ENCODE measurements around the gene MYL7. TPM values are rescaled to one million over a fixed set of nuclear protein-coding genes. Genes with fewer than 3 reads are reported as not detected.

MYL7 gene
- total and polyA plus RNA-seq, 8 donors: 0.82 to 5.5 (median 1.2) TPM; not detected in 2

DNA sequence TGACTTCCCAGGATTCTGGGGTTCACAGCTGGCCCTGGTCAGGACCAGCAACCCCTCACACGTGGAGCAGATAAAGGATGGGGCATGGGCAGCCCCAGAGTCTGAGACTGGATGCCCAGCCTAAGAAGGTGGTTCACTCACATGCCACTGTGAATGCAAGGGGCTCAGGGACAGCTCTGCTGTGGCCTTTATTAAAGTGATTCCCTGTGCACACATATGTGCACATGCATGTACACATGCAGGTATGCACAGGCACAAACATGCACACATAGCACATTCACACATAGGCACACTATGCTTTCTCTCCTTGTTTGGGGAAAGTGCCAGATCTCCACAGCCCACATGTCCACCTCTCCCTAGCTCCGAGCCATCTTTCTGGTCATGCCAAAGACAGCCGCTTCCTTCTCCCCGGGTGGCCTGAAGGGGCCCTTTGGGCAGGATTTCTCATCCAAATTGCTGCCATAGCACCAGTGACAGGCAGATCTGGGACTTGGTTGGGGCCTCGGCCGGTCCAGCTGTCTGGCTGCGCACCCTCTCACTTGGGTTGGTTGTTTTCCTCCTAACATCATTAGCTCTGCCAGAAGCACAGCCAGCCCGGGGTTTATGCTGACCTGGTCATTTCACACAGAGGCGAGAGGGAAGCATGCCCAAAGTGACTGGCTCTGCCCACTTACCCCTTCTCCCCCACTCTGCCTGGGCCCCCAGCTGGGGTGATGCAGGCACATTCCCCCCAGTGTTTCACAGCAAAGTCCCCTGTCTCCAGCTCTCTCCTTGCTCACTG is 46.7 kb upstream of the MYL7 start:
- no peak overlapping the region for H3K27ac ChIP-seq
- DNase-seq (peak in 2 of 4 donors; percentile 7 to 13), ATAC-seq (no peak)
- no peaks in the 10 kb centered on the region for H3K4me1 ChIP-seq
- H3K36me3 ChIP-seq: no peaks in the 10 kb centered on the region
- TF ChIP-seq, protein P1, sequence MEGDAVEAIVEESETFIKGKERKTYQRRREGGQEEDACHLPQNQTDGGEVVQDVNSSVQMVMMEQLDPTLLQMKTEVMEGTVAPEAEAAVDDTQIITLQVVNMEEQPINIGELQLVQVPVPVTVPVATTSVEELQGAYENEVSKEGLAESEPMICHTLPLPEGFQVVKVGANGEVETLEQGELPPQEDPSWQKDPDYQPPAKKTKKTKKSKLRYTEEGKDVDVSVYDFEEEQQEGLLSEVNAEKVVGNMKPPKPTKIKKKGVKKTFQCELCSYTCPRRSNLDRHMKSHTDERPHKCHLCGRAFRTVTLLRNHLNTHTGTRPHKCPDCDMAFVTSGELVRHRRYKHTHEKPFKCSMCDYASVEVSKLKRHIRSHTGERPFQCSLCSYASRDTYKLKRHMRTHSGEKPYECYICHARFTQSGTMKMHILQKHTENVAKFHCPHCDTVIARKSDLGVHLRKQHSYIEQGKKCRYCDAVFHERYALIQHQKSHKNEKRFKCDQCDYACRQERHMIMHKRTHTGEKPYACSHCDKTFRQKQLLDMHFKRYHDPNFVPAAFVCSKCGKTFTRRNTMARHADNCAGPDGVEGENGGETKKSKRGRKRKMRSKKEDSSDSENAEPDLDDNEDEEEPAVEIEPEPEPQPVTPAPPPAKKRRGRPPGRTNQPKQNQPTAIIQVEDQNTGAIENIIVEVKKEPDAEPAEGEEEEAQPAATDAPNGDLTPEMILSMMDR (IDR thresholded peaks at IDR 0.05): no peak
- peaks cover 0 to under 1% of the 10 kb centered on the region in 2 donors for H3K9me3 ChIP-seq
- H3K27me3 ChIP-seq: peaks cover 0 to 26% of the 10 kb centered on the region in 2 donors
- no peak overlapping the region for H3K4me3 ChIP-seq
- intact Hi-C loops (cut with DNase I): no loop called here

DNA sequence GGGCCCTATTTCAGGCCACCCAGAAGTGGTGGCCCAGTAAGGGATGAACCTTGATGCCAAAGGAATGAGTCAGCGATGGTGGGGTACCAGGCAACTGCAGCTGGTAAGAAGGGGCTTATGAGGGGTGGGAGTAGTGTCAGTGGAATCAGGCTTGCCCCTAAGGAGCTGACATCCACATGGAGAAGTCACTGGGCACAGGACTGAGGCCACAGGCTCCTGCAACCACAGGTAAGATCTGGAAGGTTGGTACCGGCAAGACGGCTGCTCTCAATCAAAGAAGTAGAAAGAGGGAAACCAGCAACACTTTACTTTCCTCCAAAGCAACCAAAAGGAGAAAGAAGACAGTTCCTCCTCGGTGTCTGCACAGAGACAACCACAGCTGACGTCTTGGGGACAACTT is 45.6 kb upstream of the MYL7 start:
- H3K4me3 ChIP-seq: no peak overlapping the region
- ATAC-seq: no peak

DNA sequence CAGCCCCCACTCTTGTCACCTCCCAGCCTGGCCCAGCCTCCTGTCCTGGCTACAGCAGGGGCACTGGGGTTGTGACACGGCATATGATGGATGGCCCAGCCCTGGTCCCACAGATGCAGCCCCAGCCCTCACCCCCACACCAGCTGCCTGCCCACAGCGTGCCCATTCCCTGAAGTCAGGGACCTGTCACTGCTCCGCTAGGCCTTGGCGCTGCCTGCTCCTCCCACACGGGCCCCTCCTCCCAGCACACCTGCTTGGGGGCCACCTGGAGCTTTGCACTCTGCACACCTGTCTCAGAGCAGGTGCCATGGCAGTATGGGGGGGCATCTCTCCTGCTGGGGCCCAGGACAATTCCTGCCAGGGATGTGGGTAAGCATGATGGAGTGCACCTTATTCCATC is 44.6 kb upstream of the MYL7 start:
- ATAC-seq: no peak
- no peak overlapping the region for H3K27ac ChIP-seq
- no peaks in the 10 kb centered on the region for H3K4me1 ChIP-seq
- no peaks in the 10 kb centered on the region for H3K36me3 ChIP-seq
- no peak overlapping the region for H3K4me3 ChIP-seq
- H3K27me3 ChIP-seq: peaks cover 0 to 27% of the 10 kb centered on the region in 2 donors
- TF ChIP-seq, protein P1 (IDR thresholded peaks at IDR 0.05): no peak
- H3K9me3 ChIP-seq: peaks cover 0 to 9% of the 10 kb centered on the region in 2 donors
- intact Hi-C loops (cut with DNase I): no loop called here
- DNase-seq: no peak

More for the DNA sequence above, 45.6 kb upstream of the MYL7 start:
- Histone ChIP-seq H3K27me3 (peaks cover 0 to 23% of the 10 kb centered on the region in 2 donors), H3K36me3 (no peaks in the 10 kb centered on the region), H3K4me1 (no peaks in the 10 kb centered on the region), H3K9me3 (peaks cover 0 to 9% of the 10 kb centered on the region in 2 donors), H3K27ac (no peak overlapping the region)
- no peak for DNase-seq
- TF ChIP-seq, protein P1 (IDR thresholded peaks at IDR 0.05): no peak
- intact Hi-C loops (cut with DNase I): no loop called here

DNA sequence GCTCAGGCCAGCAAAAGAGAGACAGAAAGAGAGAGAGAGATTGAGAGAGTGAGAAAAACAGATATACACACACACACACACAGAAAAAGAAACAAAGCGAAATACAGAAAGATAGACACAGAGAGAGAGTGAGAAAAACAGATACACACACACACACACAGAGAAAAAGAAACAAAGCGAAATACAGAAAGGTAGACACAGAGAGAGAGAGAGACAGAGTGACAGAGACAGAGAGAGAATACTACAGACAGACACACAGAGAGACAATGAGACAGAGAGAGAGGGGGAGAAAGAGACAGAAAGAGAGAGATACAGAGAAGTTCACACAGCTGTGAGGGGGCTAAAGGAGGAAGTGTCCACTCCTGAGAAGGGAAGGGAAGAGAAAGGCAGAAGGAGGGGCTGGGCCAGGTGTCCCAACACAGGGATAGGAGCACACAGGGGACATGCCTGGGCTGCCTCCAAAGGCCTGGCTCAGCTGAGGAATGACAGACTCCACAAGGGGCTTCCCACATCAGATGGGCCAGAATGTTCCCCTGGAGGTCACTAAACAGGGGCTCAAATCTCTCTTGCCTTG is 43.8 kb upstream of the MYL7 start:
- Histone ChIP-seq H3K9me3 (peaks cover 0 to 9% of the 10 kb centered on the region in 2 donors), H3K4me3 (no peak overlapping the region), H3K27ac (no peak overlapping the region), H3K4me1 (no peaks in the 10 kb centered on the region), H3K27me3 (peaks cover 0 to 29% of the 10 kb centered on the region in 2 donors), H3K36me3 (no peaks in the 10 kb centered on the region)
- intact Hi-C loops (cut with DNase I): no loop called here
- TF ChIP-seq, protein P1 (IDR thresholded peaks at IDR 0.05): no peak
- no peak for ATAC-seq
- no peak for DNase-seq

DNA sequence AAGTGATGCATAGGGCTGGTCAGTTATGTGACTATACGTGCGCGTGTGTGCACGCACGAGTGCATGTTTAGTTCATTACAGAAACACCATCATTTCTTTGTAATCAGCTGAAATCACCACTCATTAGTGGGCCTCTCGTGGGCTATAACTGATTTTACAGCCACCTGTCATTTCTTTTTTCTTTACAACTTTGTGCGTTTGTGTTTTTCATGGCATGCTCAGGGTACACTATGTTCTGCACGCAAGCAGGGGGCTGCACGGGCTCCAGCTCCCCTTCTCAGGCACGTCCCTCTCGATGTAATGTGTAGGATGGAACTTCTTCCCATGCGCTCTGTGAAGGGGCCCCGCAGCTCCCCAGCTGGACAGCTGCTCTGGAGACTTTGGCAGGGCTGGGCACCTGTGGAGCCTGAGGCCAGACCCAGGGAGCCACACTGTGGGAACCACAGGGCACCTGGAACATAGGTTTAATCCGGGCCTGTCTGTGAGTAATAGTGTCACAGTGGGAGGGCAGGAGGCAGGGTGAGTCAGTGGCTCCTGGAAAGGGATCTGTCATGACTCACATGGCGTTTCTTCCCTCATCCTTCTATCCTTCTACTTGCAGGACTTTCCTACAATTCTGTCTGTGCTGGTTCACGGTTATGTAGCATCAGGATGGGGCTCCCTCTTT is 43.2 kb upstream of the MYL7 start:
- peaks cover 0 to 9% of the 10 kb centered on the region in 2 donors for H3K9me3 ChIP-seq
- no peaks in the 10 kb centered on the region for H3K4me1 ChIP-seq
- intact Hi-C loops (cut with DNase I): no loop called here
- peak; percentile 61 for ATAC-seq
- no peaks in the 10 kb centered on the region for H3K36me3 ChIP-seq
- DNase-seq: no peak
- H3K27ac ChIP-seq: no peak overlapping the region
- TF ChIP-seq, protein P1 (IDR thresholded peaks at IDR 0.05): no peak
- H3K4me3 ChIP-seq: no peak overlapping the region
- peaks cover 0 to 25% of the 10 kb centered on the region in 2 donors for H3K27me3 ChIP-seq
